Sigmoid colon (tissue), 7 donors: ENCODE data around the gene HAPLN1. TPM values are rescaled to one million over a fixed set of nuclear protein-coding genes. Genes with fewer than 3 reads are reported as not detected.

ENCODE experiments used
- DNase-seq: peaks from one replicate; pipeline ENCODE4 v3.0.0-alpha.2; 2019
- H3K27ac ChIP-seq, 4 donors: fragments of 200-600 bp; sonication (generic); one replicate each; pipeline ENCODE4 v1.5.1; 2016 to 2019; ENCODE audit warnings: mild to moderate bottlenecking in 1 of 4
- H3K27me3 ChIP-seq, 3 donors: fragments of 200-600 bp; sonication (generic); one replicate each; pipeline ENCODE4 v1.5.1; 2019; ENCODE audit warnings: mild to moderate bottlenecking in 1 of 3
- H3K36me3 ChIP-seq, 4 donors: fragments of 200-600 bp; sonication (generic); one replicate each; pipeline ENCODE4 v1.5.1; 2016 to 2019
- H3K4me1 ChIP-seq, 4 donors: fragments of 200-600 bp; sonication (generic); one replicate each; pipeline ENCODE4 v1.5.1; 2017 to 2019
- H3K4me3 ChIP-seq, 4 donors: fragments of 200-600 bp; sonication (generic); one replicate each; pipeline ENCODE4 v1.5.1; 2017 to 2019; ENCODE audit warnings: mild to moderate bottlenecking in 2 of 4, moderate library complexity in 1 of 4
- H3K9me3 ChIP-seq, 4 donors: fragments of 200-600 bp in 3 of 4; sonication (generic) in 3 of 4; one replicate each; pipeline versions ENCODE4 v1.5.1 to v1.6.1; 2013 to 2019
- CTCF ChIP-seq, 4 experiments: fragments of 450-650 bp in 3 of 4; fragments of 200-600 bp in 1 of 4; IDR thresholded peaks; one replicate each; pipeline ENCODE4 v1.5.1; 2016 to 2019; ENCODE audit warnings: antibody characterized with exemption in 4 of 4, mild to moderate bottlenecking in 3 of 4, moderate library complexity in 2 of 4
- EP300 ChIP-seq, 4 donors: sonication (generic); formaldehyde crosslinking; IDR thresholded peaks; one replicate each; pipeline ENCODE4 v1.6.1; 2017; ENCODE audit warnings: antibody characterized with exemption in 4 of 4
- POLR2A ChIP-seq, 2 donors: fragments of 450-650 bp; IDR thresholded peaks; one replicate each; pipeline ENCODE4 v1.6.1; 2016; ENCODE audit warnings: antibody characterized with exemption in 2 of 2, mild to moderate bottlenecking in 2 of 2, moderate library complexity in 2 of 2
- POLR2AphosphoS5 ChIP-seq, 4 donors: sonication (generic); formaldehyde crosslinking; IDR thresholded peaks; one replicate each; pipeline ENCODE4 v1.6.1; 2017; ENCODE audit warnings: antibody characterized with exemption in 4 of 4
- WGBS, 2 donors: extraction: QIAGEN DNeasy Blood & Tissue Kit; methylation state at CpG; one replicate each; pipeline ENCODE4 v1.1.7; 2013; 5-methylcytosine and 5-hydroxymethylcytosine counted together
- intact Hi-C: fragments of 100-400 bp; cut with DNase I; formaldehyde crosslinking; loops from one replicate; pipeline ENCODE4 v1.15.1; 2023
- polyA plus RNA-seq, 3 donors: library from polyadenylated mRNA; stranded (reverse); fragments of 200-250 nt; gene quantifications; one replicate each; pipeline ENCODE4 v1.2.3, GENCODE V29; 2013
- total RNA-seq, 4 donors: library from RNA; depleted of rRNA; stranded (reverse); fragments of >200 nt; gene quantifications; one replicate each; pipeline ENCODE4 v1.1.0, GENCODE V29; 2016
- donor health status: healthy with polysubstance abuse.
- donor health status: Bipolar disorder and iron deficiency.
- donor health status: healthy.

HAPLN1 gene
- total and polyA plus RNA-seq, 7 donors, result under 0.01 to 1.8 (median 0.97) TPM; not detected in 3

GRCh38 chr5:83752700-83753099 is 32.0 kb upstream of the HAPLN1 start:
- TF ChIP-seq EP300 (IDR thresholded peaks at IDR 0.05) (no peak), POLR2A (IDR thresholded peaks at IDR 0.05) (no peak), CTCF (IDR thresholded peaks at IDR 0.05) (no peak), POLR2AphosphoS5 (IDR thresholded peaks at IDR 0.05) (no peak)
- Histone ChIP-seq H3K36me3 (no peaks in the 10 kb centered on the region), H3K27ac (no peak overlapping the region), H3K9me3 (peaks cover 0 to 4% (median 1%) of the 10 kb centered on the region in 4 donors), H3K4me1 (no peaks in the 10 kb centered on the region), H3K4me3 (no peak overlapping the region), H3K27me3 (no peaks in the 10 kb centered on the region)
- intact Hi-C loops, result no loop called here
- WGBS, 2 donors, result 33 to 69% methylated on average over 1 of the region's 1 CpG
- DNase-seq, result no peak

- Histone ChIP-seq H3K27me3 (no peaks in the 10 kb centered on the region), H3K4me1 (no peaks in the 10 kb centered on the region), H3K4me3 (no peak overlapping the region), H3K27ac (no peak overlapping the region), H3K36me3 (no peaks in the 10 kb centered on the region), H3K9me3 (peaks cover 0 to 4% (median 1%) of the 10 kb centered on the region in 4 donors)
- intact Hi-C loops, result no loop called here
- 2 to 40% methylated on average over 1 of the region's 1 CpG for WGBS, 2 donors
- TF ChIP-seq POLR2AphosphoS5 (IDR thresholded peaks at IDR 0.05) (no peak), EP300 (IDR thresholded peaks at IDR 0.05) (no peak), POLR2A (IDR thresholded peaks at IDR 0.05) (no peak), CTCF (IDR thresholded peaks at IDR 0.05) (no peak)
- DNase-seq, result no peak
Observed at GRCh38 chr5:83751201-83751600, 30.5 kb upstream of the HAPLN1 start.

GRCh38 chr5:83750749-83751148 is 30.1 kb upstream of the HAPLN1 start:
- intact Hi-C loops, result no loop called here
- Histone ChIP-seq H3K36me3 (no peaks in the 10 kb centered on the region), H3K27ac (no peak overlapping the region), H3K9me3 (peaks cover 0 to 4% (median 1%) of the 10 kb centered on the region in 4 donors), H3K27me3 (no peaks in the 10 kb centered on the region), H3K4me3 (no peak overlapping the region), H3K4me1 (no peaks in the 10 kb centered on the region)
- DNase-seq, result no peak
- 88 to 94% methylated on average over 1 of the region's 1 CpG for WGBS, 2 donors
- TF ChIP-seq POLR2A (IDR thresholded peaks at IDR 0.05) (no peak), EP300 (IDR thresholded peaks at IDR 0.05) (no peak), POLR2AphosphoS5 (IDR thresholded peaks at IDR 0.05) (no peak), CTCF (IDR thresholded peaks at IDR 0.05) (no peak)

- intact Hi-C loops, result no loop called here
- Histone ChIP-seq H3K4me3 (no peak overlapping the region), H3K27me3 (no peaks in the 10 kb centered on the region), H3K36me3 (no peaks in the 10 kb centered on the region), H3K27ac (no peak overlapping the region), H3K4me1 (no peaks in the 10 kb centered on the region), H3K9me3 (peaks cover 0 to 4% (median 1%) of the 10 kb centered on the region in 4 donors)
- no peak for TF ChIP-seq POLR2A (IDR thresholded peaks at IDR 0.05)
- 94 to 95% methylated on average over 2 of the region's 2 CpGs for WGBS, 2 donors
- no peak for DNase-seq
Observed at GRCh38 chr5:83745816-83746215, 25.2 kb upstream of the HAPLN1 start.

GRCh38 chr5:83744821-83745220 is 24.2 kb upstream of the HAPLN1 start:
- Histone ChIP-seq H3K4me1 (no peaks in the 10 kb centered on the region), H3K36me3 (no peaks in the 10 kb centered on the region), H3K27me3 (no peaks in the 10 kb centered on the region), H3K9me3 (no peaks in the 10 kb centered on the region), H3K27ac (no peak overlapping the region), H3K4me3 (no peak overlapping the region)
- intact Hi-C loops, result no loop called here
- WGBS, 2 donors, result 38 to 65% methylated on average over 1 of the region's 1 CpG
- no peak for TF ChIP-seq CTCF (IDR thresholded peaks at IDR 0.05)
- no peak for TF ChIP-seq POLR2AphosphoS5 (IDR thresholded peaks at IDR 0.05)
- no peak for TF ChIP-seq EP300 (IDR thresholded peaks at IDR 0.05)
- TF ChIP-seq POLR2A (IDR thresholded peaks at IDR 0.05), result no peak
- no peak for DNase-seq
